NCI-H748 (cell line): ENCODE data around the gene NCDN.
A peak's percentile ranks its signal among the peaks of the same experiment; 100 is the strongest.
"Not testable (repeated sequence)": the region's sequence is repeated elsewhere in the genome, so short reads cannot be mapped to it uniquely, and the experiment has no call there.

Experiments used
- DNase-seq: peaks from one replicate; lab custom pipeline; 2025; ENCODE audit not compliant: unreplicated experiment; lab: John Stamatoyannopoulos, UW

Gene NCDN

GRCh38 chr1:35568975-35569395 lies 11.4 kb downstream of the NCDN start:
- DNase-seq: peak; percentile 53

DNA sequence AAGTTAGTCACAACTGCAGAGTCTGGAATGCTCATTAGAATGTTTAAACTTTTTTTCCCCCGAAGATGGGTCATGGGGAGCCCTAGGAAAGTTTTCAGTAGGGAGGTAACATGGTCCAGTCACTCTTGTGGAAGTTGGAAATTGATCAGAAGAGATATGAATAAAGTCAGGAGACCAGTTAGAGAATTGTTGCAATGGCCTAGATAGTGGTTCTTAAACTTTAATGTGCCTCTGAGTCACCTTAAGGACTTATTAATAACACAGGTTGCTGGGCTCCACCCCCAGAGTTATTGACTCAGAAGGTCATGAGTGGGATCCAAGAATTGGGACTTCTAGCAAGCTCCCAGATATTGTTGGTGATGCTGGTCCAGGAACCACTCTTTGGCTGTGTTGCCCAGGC lies 12.3 kb downstream of the NCDN start:
- DNase-seq: no peak

- DNase-seq: no peak
Observed at GRCh38 chr1:35570589-35571137, 13.1 kb downstream of the NCDN start.

DNA sequence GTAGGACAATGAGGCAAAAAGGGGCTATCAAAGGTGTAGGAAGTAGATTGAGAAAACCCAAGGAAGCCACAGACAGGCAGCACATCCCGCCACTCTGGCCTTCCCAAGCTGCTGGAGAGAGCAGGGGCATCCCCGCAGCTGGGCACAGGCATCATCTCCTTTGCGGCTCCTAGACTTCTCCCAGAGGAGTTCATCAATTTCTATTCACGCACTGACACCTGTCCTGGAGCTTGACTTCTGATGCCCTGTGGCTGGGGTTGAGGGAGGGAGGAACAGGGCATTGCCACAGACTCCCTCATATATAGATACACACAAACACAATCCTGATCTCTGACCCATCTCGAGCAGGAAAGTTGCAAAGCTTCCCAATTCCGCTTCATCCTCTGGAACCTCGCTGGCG lies 13.7 kb downstream of the NCDN start:
- no peak for DNase-seq

- DNase-seq: no peak
Observed at GRCh38 chr1:35572296-35572695, 14.7 kb downstream of the NCDN start.

- DNase-seq: peak; percentile 47
Observed at GRCh38 chr1:35573198-35574124, 15.9 kb downstream of the NCDN start, which contains the start of gene TFAP2E. TSS of gene TFAP2E (plus strand) at chr1:35573314. CDS start at chr1:35573578, 264 bp downstream.

DNA sequence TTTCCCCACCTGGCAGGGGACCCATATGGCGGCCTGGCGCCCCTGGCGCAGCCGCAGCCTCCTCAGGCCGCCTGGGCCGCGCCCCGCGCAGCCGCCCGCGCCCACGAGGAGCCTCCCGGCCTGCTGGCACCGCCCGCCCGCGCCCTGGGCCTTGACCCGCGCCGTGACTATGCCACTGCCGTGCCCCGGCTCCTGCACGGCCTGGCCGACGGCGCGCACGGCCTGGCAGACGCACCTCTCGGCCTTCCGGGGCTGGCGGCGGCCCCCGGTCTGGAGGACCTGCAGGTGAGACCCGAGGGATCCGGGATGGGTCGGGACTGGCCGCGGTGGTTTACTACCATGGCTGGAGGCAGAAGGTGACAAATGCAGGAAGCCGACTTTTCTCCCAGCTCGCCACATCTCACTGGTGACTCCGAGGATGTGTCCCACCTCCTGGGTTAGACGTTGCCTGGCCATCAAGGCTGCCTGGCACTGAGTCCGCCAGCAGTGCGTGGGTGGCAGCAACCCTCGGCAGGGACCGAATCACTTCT lies 16.6 kb downstream of the NCDN start:
- no peak for DNase-seq

- DNase-seq: no peak
Observed at GRCh38 chr1:35574655-35575415, 17.2 kb downstream of the NCDN start.

GRCh38 chr1:35575416-35575958 lies 17.9 kb downstream of the NCDN start:
- DNase-seq: no peak

DNA sequence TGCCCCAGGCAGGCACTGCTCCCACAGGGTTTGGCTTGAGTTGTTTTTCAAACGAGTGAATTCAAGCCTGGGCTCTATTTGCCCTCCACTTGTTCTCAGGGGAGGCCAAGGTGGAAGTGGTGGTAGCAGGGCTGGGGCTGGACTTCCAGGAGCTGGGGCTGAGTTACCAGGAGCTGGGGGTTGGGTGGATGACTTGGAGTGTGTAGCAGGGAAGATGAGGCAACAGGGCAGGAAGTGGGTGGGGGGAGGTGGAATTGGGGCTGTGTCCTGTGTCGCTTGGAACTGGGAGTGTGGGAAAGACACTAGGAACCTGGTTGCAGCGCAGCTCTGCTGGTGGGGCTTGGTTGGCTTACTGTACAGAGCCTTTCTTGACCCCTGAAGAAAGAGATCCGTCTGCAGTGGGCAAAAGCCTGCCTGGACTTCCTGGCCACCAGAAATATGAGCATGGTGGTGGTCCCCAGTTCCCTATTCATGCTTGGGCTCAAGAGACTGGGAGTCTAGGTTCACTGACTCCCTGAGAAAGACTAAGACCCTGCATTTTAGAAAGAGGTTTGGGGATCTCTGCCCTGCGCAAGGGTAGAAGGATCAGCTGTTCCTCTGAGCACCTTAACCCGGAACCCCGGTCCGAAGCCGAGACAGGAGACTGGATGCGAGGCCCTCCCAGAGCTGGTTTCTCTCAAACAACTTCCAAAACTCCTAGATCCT lies 18.6 kb downstream of the NCDN start:
- DNase-seq: no peak

GRCh38 chr1:35576766-35577070 lies 19.1 kb downstream of the NCDN start:
- DNase-seq: not testable (repeated sequence)

- no peak for DNase-seq
Observed at GRCh38 chr1:35577071-35577998, 19.7 kb downstream of the NCDN start.

DNA sequence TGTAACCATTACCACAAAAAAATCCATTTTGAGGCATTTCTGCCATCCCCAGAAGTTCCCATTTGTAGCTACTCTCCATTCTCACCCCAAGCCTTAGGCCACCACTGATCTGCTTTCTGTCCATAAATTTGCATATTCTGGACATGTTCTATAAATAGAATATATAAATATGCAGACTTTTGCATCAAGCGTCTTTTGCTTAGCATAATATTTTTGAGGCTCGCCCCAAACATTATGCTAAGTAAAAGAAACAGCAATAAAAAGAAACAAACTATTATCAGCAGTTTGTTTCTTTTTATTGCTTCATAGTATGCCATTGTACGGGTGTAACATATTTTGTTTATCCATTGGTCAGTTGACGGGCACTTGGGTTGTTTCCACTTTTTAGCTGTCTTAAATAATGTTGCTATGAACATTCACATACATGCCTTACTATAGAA lies 23.4 kb downstream of the NCDN start:
- DNase-seq: no peak

GRCh38 chr1:35581621-35582020 lies 24.0 kb downstream of the NCDN start:
- not testable (repeated sequence) for DNase-seq

GRCh38 chr1:35585281-35585680 lies 27.7 kb downstream of the NCDN start:
- DNase-seq: no peak

DNA sequence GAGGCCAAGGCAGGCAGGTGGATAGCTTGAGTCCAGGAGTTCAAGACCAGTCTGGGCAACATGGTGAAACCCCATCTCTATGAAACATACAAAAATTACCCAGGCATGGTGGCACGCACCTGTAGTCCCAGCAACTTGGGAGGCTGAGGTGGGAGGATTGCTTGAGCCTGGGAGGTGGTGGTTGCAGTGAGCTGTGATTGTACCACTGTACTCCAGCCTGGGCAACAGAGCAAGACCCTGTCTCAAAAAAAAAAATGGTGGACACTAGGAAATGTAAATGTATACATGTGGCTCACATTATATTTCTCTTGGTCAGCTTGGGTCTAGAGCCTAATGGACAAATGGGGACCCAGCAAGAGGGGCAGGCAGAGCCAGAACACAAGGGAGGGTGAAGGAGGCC lies 28.2 kb downstream of the NCDN start:
- not testable (repeated sequence) for DNase-seq

- no peak for DNase-seq
Observed at GRCh38 chr1:35586808-35587207, 29.2 kb downstream of the NCDN start.

DNA sequence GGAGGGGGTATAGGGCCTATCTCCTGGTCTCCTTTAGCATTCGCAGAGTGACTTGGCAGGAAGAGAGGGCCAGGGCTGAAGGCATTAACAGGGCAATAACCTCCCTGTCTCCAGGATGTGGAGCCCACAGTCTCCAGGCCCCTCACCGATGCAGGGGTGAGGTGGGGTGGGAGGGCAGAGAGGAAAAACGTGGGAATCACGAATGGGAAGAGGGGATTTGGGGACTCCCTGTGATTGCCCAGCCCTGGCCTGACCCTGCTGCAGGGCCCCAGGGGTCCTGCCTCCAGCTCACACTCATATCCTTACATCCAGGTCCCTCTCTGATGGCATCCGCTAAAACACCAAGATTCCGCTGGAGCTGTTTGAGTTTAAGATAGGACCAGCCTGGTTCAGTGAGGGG lies 30.1 kb downstream of the NCDN start:
- no peak for DNase-seq

DNA sequence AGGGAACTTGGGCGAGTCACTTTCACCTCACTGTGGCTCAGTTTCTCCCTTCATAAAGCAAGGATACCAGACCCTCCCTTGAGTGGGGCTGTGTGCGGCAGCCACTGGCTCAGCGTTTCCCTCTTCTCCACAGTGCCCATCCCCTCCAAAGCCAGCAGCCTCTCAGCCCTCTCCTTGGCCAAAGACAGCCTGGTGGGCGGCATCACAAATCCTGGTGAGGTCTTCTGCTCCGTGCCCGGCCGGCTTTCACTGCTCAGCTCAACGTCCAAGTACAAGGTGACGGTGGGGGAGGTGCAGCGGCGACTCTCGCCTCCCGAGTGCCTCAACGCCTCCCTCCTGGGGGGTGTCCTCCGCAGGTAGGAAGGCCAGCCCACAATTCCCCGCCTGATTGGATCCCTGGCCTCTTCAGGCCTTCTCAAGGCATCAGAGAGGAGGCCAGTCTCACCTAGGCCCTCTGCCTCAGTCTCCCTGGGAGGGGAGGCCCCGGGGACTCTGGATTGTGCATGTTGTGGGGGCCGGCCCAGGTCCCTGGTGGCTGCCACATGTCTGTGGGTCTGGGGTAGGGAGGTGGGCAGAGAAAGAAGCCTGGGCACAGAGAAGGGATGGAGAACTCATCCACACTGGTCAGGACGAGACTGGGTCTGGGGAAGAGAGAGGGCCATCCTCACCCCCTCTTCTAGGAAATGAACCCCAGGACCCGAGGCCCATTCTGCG lies 30.8 kb downstream of the NCDN start:
- DNase-seq: no peak
